H54 (cell line): ENCODE data around the gene WRAP73.
A peak's percentile ranks its signal among the peaks of the same experiment; 100 is the strongest.

Experiments used
- DNase-seq: peaks from one replicate; pipeline ENCODE4 v3.0.0; 2011; ENCODE audit warnings: low spot score, mixed read lengths; ENCODE audit not compliant: insufficient read length
- FAIRE-seq: peaks from 3 replicates; lab custom pipeline; 2011; peaks lifted over from hg19 to GRCh38; lab: Jason Lieb, UNC
- POLR2A ChIP-seq: IDR thresholded peaks from 2 replicates; pipeline ENCODE4 v1.6.1; 2011; ENCODE audit warnings: low read depth, mild to moderate bottlenecking, low read length

WRAP73 gene

DNA sequence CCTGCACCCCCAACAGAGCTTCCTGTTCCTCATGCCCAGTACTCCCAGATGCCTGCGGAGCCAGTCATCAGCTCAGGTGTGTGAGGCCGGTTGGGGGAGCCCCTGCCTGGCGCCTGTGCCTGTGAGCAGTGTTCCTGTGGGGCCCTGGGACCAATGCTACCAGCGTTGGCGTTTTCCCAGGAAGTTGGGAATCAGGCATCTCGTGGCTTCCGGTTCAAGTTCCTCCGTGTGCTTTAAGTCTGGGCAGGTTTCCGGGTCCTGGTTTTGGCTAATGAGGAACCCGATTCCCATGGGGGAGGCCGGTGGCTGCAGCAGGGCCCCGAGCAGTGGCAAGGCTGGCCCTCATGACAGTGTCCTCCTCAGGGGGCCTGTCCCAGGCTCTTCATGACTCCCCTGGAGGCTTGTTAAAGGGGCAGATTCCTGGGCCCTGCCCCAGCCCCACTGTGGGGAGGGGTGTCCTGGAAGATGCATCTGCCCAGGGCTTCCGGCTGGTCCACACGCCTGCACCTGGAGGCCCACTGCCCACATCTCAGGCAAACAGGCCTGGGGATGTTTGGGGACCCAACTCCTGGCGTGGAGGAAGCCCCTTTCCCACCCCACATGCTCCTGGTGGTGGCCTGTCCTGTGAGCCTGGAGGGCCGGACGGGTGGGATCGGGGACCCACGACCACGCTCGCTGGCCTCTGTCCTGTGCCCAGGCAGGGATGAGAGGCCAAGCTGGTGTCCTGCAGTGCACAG lies 28.6 kb upstream of the WRAP73 start:
- no peak for DNase-seq
- FAIRE-seq: no peak
- TF ChIP-seq POLR2A: no peak

DNA sequence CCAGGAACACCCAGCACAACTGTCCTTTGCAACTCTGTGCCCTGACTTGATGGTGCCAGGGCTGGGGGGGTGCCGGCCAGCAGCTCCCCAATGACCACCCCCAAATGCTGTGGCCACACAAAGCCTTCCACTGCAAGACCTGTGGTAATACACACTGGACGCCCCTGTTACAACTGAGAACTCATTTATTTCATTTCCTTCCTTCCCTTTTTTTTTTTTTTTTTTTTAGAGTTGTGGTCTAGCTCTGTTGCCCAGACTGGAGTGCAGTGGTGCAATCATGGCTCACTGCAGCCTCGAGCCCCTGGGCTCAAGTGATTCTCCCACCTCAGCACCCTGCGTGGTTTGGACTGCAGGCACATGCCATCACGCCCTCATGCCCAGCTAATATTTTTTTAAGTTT lies 27.6 kb upstream of the WRAP73 start:
- FAIRE-seq (no peak), DNase-seq (no peak)
- no peak for TF ChIP-seq POLR2A

DNA sequence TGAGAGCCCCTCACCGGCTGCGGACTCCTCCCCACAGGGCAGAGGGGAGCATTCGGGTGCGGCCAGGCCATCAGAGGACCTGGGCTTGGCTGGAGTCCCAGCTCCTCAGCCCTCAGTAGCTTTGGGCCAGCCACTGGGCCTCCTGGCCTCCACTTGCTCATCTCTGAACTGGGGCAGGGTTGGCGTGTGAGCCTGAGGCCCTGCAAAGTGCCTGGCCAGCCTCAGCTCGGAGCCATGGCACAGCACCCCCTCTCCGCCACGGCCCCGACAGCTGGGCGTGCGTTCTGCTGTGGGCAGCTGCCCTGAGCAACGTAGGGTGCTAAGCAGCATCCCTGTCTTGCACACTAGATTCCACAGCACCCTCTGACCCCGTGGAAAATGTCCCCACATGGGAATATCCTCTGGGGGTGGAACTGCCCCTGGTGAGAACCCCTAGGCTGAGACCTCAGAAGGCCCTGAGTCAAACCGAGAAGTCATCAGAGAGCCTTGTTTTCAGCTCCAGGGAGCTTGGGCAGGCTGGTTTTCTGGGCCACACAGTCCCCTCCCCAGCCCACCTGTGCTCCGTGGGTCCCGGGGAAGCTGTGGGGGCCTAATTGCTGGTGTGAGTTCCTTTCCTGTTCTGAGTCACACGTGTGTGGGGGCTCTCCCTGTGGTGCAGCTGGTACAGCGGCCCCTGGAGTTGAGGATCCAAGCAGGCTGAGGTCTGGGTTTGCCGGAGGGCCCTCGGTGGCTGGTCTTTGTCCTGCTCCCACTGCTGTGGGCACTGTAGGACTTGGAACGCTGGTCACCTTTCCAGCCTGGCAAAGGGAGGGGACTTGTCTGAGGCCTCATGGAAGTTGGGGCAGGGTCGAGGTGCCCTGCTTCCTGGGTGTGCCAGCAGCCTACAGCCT lies 26.9 kb upstream of the WRAP73 start:
- FAIRE-seq: no peak
- DNase-seq: no peak
- TF ChIP-seq POLR2A: no peak

DNA sequence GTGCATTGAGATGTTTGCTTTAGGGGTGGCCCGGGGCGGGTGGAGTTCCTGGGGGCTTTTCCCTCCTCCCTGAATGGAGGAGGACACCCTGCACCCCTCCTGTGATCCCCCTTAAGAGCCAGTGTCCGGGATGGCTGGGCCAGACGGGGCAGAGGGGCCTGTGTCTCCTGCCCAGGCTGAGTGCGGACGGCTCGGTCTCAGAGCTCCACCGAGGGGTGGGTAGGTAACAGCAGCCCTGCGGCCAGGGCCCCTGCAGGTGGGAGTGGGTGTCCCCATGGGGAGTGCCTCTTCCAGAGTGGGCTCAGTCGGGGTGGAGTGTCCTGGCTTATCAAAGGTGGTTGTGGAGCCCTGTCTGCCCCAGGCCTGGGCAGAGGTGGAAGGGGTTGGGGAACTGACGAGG lies 25.5 kb upstream of the WRAP73 start:
- DNase-seq (no peak), FAIRE-seq (no peak)
- no peak for TF ChIP-seq POLR2A

DNA sequence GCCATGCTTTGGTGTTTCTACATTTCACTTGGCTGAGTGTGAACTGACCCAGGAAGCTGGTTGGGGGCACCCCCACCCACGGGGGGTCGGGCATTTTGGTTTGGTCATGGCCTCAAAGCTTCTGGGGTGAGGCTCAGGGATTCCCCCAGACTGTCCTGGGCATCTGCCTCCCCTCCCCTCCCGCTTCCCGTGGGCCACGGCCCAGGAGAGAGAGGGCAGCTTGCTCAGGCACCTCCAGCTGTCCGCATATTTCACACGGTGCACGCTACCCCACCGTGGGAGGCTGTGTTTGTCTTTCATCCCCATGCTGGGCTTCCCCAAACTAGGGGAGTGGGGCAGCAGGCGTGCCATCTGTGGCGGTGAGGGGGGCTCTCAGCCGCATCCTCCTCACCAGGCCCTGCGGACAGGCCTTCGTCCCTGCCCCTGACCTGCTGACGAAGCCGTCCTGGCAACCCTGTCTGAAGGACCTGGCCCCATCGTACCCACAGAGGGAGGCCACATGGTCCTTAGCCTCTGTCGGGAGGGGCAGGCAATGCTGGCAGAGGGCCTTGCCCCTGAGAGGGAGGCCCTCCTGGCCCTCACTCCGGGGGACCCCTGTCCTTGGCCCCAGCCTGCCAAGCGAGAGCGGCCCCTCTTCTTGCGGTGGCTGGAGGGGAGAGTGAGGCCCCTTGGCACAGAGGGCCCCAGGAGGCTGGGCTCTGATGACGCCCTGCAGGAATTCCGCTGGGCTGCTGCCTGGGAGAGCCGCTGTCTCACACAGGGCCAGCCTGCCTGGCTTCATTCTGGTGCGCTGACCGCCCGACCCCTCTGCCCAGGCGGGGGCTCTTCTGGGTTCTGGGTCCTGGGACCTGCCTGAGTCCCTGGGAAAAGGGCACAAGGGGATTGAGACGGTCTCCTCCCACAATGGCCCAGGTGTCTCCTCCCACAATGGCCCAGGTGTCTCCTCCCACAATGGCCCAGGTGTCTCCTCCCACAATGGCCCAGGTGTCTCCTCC lies 24.5 kb upstream of the WRAP73 start:
- DNase-seq (no peak), FAIRE-seq (no peak)
- TF ChIP-seq POLR2A: no peak

DNA sequence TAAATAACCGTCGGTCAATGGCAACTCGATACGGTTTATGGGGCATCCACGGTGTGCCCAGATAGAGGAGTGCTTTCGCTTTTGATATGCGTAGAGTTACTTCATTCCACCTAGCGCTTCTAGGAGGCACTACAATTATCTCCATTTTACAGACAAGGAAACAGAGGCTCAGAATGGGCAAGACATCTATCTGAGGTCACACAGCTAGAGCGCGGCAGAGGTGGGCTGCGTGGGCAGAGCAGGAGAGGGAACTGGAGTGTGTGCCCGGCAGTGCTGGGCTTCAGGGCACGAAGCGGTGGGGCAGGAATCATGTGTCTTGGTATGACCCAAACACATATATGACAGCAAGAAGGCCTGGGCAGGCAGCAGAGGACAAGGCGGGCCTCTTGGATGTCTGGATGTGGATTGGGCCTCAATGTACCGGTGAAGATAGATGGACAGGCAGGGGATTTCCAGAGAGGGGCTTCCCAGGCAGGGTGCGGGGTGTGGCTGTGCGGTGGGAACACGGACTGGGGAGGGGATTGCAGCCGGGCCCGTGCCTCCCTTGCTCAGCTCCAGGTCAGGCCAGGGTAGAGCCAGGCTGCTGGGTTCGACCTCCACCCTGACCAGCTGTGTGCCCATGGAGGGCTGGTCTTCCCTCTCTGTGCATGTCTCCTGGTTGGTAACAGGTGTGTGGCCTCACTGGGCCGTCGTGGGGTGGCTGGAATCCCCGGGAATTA lies 23.6 kb upstream of the WRAP73 start:
- DNase-seq (no peak), FAIRE-seq (no peak)
- TF ChIP-seq POLR2A: no peak

DNA sequence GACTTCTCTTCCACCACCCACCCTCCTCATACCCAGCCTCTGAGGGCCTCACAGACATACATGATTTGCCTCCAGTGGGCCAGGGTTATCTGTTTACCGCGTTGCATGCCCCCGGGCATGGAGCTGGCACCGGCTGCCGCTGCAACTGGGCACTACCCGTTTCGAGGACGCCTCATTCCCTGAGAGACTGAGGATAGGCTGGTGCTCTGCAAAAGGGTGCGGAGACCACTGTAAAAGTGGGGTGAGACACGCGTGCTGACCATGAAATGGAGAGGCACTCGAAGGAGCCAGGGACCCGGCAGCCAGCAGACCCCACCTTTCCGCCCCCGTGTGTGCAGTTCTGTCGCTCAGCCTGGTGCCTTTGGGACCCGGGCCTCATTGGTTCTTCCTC lies 23.1 kb upstream of the WRAP73 start:
- no peak for FAIRE-seq
- TF ChIP-seq POLR2A: no peak
- DNase-seq: no peak

DNA sequence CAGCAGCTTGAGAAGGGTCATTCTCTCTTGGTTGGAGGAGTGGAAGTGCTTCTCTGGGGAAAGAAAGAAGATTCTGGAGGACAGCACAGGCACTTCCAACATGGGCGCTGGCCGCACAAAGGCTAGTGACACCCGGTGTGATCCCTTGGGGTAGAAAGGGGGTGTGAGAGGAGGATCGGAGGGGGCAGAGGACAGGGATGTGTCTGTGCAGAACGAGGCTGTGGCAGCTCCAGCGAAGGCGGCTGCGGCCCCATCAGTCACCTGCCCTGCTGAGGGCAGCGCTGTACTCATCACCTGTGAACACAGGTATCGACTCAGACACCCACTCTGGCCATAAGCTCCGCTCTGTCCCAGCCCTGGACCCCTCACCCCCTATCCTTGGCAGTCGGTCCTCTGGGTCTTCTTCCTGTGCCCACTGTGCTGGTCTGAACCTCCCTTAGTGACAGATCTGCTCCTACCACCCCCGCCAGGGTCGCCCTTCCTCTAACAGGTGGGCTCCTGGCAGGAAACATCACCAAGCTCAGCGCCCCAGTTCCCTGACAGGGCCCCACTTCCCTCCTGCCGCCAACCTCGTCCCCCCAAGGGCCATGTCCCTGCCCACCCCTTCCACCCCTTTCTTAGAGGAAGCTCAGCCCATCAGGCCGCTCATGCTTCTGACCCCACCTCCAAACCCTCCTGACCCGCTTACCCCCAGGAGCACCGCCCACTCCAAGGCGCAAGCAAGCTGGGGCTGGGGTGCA lies 22.5 kb upstream of the WRAP73 start:
- DNase-seq (no peak), FAIRE-seq (no peak)
- TF ChIP-seq POLR2A: no peak

DNA sequence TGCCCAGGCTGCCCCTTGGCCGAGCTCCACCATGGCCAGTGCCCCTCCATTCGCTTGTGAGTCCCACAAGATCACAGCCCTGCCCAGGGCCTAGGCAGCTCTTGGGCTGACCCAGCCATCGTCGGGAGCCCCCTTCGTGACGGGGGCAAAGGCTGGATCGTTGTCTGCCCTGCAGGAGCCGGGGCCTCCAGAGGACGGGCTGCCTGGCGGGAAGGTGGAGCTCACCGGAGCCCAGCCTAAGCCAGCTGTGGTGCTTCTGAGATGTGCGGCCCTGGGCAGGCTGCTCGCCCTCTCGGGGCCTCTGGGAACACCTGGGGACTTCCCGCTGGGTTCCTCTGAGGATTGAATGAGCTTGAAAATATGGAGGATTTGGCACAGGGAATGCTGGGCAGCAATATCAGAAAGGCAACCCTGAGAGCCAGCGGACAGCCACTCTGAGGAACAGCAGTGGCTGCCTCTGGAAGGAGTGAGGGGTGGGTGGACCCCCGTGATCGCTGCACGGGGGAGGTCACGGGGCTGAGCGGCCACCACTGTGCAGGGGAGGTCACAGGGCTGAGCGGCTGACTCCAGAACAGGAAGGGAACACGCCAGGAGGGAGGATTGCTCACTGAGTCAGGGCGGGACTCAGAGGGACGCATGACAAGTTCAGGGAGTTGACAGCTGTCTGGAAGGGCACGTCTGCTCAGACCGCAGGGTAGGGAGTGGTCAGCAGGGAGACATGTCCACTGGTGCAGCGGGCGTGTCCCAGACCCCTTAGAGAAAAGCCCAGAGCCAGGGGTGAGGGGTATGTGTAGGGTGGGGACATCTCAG lies 21.7 kb upstream of the WRAP73 start:
- no peak for FAIRE-seq
- TF ChIP-seq POLR2A: no peak
- peak; percentile 35 for DNase-seq

DNA sequence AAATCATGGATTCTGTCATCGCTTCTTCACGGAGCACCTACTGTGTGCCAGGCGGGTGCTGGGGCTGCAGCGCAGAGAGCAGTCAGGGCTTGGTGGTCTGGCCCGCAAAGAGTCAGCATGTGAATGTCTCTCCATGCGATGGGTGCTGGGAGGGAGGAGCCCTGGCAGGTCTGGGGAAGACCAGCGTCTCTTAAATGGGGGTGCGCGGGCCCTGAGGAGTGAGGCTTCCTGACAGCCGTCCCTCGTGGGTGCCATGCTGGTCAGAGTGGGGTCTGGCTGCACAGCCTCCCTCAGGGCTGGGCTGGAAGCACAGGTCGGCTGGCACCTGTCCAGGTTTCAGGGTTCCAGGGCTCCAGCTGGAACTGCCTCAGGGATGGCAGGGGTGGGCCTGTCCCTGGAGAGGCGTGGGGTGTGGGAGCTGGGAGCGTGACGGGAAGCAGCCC lies 20.9 kb upstream of the WRAP73 start:
- TF ChIP-seq POLR2A: no peak
- DNase-seq: no peak
- no peak for FAIRE-seq

DNA sequence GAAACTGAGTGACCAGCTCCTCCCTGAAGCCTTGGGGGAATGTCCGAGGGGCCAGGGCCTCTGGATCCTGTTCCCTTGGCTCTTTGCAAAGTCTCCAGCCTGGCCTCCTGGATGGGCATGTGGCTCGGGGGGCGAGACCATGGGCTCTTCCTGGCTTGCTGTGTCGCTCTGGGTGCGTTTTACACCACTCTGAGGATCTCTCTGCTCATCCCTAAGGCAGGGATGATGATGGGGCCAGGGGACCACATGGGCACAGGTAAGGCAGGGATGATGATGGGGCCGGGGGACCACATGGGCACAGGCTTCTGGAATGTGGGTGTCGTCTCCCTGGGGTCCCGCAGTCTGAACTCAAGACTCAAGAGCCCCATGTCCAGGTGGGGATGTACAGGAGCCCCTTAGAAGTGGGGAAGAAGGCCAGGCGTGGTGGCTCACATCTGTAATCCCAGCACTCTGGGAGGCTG lies 20.1 kb upstream of the WRAP73 start:
- no peak for FAIRE-seq
- no peak for TF ChIP-seq POLR2A
- DNase-seq: no peak
